SK-N-DZ (cell line): Measurements from ENCODE around the gene RAB1B.
"Not testable (repeated sequence)": the region's sequence is repeated elsewhere in the genome, so short reads cannot be mapped to it uniquely, and the experiment has no call there.

Experiments
- DNase-seq: peaks from one replicate; pipeline ENCODE4 v3.0.0-alpha.2; 2015; ENCODE audit warnings: low spot score

RAB1B gene

DNA sequence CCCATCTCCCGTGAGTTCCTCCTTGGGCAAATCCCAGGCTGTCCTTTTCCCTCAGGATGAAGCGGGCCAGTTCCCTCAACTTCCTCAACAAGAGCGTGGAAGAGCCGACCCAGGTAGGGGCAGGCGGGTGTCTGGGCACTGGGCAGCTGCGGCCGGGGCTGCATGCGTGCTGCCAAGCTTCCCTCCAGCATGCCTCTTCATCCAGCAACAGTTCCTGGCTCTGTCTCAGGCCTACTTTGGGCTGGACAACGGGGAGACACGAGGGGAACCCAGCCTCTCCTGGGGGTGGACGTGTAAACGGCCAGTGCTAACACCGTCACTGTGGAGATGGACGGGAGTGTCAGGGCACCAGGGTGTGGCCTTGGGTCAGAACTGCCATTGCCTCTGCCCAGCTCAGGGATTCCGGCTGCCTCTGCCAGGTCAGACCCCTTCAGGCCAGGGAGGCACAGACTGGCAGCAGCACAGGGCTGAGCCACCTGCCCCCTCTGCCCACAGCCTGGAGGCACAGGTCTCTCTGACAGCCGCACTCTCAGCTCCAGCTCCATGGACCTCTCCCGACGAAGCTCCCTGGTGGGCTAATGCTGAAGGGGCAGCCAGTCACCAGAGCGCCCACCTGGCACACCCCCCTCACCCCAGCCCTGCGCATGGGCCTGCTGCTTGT is 1.9 kb upstream of the RAB1B start:
- no peak for DNase-seq

- DNase-seq, result no peak
These were observed 1.4 kb upstream of the RAB1B start for GRCh38 chr11:66267039-66267378.

DNA sequence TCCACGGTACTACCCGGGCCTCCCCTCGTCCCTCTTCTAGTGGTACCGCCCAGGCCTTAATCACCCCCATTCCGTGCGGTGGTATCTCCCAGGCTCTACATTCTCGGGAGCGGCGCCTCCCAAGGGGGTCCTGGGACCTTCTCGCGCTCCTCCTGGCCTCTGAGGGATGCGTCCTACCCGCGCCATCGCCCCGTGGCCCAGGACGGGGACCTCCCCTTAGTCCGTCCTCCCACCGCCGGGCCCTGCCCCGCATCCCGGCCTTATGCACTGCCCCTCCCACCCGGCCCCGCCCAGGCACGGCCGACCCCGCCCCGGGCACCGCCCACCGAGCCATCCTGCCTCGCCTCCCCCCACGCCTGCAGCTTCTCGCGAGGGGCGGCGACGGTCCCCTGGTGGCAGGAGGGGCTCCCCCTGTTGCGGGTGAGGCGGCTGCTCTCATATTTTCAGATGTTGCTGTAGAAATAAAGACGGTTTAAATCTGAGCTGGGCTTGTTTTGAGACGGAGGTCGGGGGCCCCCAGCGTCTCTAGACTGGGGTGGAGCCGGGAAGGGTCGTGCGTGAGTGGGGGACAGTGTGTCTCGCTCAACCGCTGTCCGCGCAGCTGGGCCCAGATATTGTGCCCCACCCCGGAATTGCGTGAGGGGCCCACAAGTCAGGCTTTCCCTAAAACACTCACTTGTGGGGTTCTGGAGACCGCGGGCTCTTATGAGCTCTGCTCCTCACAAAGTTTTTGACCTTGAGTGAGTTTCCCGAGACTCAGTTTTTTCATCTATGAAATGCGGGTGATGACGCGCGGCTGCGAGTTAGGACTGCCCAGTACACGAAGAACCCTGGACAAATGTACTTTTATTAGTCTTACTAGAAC is 828 bp upstream of the RAB1B start:
- DNase-seq, result peak; percentile 87

DNA sequence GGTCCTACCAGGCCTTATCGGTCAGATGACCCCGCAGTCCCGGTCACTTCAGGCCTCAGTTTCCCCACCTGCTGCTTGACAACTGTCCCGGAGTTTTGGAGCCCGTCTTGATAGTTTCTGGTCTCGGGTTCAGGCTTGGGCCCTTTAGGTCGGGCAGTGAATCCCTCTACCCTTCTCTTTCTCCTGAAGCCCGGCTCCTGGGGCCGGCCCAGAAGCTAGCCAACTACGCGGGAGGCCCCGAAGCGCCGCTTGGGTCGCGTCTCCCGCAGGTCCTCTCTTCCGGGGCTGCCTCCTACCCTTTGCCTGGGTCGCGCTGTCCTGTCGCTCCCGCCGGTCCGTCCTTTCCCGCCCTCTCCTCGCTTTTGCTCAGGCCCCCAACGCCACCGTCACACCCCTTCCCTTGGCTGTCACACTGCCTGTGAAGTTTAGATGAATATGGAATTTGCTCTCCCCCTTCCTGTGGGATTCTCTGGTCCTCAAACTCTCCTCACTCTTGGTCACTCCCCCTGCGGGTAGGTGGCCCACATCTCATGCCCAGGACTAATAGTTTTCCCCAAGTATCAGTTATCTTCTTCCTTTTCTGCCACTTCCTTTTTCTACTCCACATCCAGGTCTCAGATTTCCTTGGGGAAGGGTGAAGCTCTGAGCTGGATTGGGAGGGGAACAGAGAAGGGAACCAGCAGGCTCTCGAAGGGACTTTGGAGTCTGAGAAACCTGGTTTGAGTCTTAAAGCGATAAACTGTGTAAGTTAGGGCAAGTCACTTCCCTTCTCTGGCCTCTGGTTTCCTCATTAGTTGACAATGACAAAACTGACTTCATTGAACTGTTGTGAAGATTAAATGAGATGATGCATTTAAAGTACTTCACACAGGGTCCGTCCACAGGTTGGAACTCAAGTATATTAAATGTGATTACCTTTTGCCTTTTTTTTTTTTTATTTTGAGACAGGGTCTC is 790 bp downstream of the RAB1B start:
- peak; percentile 53 for DNase-seq

- no peak for DNase-seq
These were observed 3.4 kb downstream of the RAB1B start for GRCh38 chr11:66271816-66272215.

DNA sequence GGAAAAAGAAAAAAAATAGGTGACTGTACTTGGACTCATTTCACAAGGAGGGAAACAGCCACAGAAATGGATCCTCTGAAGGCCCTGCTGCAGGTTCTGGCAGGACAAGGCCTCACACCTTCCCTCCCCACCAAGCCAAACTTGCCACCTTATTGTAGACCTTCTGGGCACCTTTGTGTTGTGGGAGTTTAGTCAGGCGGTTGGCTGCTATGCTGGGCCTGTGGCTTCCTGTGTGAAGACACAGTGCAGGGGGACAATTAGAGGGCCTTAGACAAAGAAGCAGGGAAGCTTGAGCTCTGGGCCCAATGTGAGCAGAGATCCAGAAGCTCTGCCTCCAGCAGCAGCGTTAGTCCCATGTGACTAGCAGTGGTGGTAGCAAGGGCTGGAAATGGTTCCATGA is 4.2 kb downstream of the RAB1B start:
- DNase-seq, result no peak

- no peak for DNase-seq
These were observed 5.8 kb downstream of the RAB1B start for GRCh38 chr11:66274219-66274618.

DNA sequence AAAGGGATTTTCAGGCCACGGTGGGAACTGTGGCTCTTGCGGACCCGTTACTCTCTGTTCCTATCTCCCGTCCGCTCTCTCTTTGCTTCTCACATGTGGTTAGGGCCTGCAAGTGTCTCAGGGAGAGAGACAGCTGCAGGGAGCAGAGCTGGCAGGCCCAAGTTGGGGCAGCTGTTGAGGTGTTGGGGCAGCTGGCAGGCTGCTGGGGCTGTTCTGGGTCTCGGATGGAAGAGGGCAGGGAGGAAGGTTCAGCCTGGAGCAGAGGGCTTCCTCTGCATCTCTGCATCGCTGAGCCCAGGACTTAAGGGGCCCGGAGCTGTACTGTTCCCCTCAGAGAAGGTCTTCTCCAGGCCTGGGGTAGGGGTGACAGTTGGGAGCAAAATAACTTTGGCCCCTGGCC is 7.0 kb downstream of the RAB1B start:
- no peak for DNase-seq

GRCh38 chr11:66275984-66276612 is 7.7 kb downstream of the RAB1B start:
- DNase-seq, result no peak

GRCh38 chr11:66276619-66277018 is 8.2 kb downstream of the RAB1B start:
- DNase-seq, result not testable (repeated sequence)

DNA sequence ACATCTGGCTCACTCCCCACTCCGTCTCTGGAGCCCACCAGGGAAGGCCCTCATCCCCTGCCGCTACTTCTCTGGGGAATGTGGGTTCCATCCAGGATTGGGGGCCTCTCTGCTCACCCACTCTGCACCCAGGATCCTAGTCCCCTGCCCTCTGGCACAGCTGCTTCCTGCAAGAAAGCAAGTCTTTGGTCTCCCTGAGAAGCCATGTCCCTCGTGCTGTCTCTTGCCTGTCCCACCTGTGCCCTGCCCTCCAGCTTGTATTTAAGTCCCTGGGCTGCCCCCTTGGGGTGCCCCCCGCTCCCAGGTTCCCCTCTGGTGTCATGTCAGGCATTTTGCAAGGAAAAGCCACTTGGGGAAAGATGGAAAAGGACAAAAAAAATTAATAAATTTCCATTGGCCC is 8.6 kb downstream of the RAB1B start:
- DNase-seq, result not testable (repeated sequence)

DNA sequence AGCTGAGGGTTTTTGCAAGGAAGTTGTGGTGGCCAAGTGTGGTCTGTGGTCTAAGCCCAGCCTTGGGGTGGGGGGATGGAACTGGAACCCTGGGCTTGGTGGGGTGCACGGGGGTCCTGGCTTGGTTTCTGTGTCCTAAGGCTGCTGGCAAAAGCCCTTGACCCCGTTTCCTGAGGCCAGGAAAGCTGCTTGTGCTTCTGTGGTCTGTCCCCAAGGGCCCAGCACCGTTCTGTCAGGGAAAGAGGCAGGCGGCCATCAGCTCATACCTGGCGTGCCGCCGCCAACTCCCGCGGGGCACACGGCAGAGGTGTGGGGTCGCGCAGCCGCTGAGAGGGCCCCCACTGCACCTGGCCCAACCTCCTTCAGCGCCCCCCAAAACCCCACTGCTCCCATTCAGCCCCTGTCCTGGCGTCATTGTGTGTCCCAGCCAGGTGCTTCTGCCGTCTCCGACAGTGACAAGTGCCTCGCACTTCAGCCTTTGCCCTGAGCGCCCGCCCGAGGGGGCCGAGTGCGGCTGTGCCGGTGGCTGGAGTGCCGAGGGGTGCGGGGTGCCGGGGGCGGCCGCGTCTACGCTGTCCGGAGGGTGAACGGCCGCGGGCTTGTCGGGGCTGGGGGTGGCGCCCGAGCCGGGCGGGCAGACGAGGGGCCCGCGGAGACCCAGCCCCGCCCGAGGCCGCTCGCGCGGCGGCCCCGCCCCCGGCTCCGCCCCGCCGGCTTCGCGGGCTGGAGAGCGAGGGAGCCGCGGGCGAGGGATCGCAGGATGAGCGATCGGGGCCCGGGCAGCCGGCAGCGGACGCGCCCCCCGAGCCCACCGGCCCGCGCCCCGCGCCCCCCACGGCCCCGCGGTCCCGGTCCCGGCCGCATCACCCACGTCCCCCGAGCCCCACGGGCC is 9.3 kb downstream of the RAB1B start, which contains the start of gene CNIH2:
Gene CNIH2 (plus strand): TSS at position 705 of the 892 bp plus-strand sequence. CDS start 282 bp downstream, outside the sequence.
- DNase-seq, result no peak

DNA sequence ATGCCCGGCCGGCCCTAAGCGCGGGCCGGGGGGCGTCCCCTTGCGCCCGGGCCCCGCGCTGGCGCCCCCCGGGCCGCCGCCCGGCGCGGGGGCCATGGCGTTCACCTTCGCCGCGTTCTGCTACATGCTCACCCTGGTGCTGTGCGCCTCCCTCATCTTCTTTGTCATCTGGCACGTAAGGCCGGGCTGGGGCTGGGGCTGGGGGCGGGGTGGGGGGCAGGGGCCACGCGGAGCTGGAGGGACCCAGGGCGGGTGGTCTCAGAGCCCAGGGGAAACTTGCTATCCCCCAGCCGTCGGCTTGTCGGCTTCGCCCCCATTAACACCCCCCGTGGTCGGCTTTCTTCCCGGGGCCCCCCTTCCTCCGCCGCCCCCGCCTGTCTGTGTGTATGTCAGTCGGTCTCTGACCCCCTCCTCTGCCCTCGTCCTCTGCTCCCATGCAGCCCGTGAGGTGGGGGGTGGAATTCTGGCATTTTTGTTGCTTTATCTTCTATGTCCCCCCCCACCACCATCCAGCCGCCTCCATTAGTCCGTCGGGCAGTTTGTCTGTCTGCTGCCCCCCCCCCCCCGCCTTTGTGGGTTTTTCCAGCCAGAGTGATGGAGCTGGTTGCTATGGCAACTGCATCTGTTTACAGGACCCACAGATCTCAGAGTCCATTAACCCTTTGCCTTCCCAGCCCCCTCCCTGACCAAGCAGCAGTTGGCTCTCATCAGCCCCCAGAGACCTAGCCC is 10.1 kb downstream of the RAB1B start:
- DNase-seq, result no peak

DNA sequence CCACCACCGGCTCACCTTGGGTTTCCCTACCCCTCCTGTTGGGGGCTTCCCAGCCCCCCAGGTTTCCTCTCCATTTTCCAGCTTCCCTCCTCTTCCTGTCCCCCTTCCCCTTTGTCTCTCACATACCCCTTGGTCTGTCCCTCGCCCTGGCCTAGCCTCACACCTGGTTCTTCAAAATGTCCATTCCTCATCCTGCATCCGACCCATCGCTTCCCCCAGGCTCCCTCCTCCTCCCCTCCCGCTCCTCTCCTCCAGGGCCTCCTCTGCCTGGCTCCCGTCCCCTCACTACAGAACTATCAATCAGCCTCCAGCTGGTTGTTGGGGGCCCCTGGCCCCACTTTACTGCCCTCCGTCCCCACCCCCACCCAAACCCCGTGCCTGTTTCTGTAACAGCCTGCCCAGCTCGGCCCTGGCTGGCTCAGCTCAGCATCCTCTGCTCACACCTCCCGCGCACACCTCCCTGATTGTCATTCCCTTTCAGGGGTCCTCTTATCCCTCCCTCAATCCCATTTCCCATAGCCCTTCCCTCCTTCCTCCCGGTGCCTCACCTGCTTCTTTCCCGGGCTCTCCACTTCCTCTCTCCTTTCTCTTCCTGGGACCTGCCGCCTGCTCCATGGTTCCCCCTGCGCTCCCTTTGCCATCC is 10.8 kb downstream of the RAB1B start:
- no peak for DNase-seq

DNA sequence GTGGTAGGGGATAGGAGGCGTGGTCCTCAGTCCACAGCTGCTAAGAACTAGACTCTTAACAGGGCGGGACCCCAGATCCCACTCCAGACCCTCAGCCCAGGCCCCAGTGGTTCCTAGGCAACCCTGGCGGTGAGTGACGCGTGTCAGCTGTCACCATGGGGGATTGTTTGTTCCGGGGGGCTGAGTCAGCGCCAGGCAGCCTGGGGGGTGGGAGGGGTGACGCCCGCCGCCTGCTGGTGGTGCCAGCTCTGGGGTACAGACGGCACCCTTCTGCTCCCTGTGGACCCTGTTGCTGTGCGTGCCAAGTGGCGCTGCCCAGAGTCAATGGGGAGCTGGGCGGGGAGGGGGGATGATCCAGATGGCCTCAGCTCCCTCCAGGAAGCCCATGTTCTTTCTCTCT is 12.0 kb downstream of the RAB1B start:
- DNase-seq, result no peak

- DNase-seq, result no peak
These were observed 12.6 kb downstream of the RAB1B start for GRCh38 chr11:66281001-66281400.

- no peak for DNase-seq
These were observed 13.5 kb downstream of the RAB1B start for GRCh38 chr11:66281776-66282467.
